GM19043 (cell line): ENCODE data around the gene IPCEF1.
"Not testable (repeated sequence)": the region's sequence is repeated elsewhere in the genome, so short reads cannot be mapped to it uniquely, and the experiment has no call there.

Experiments
- ATAC-seq: cut with Tn5 transposase; IDR thresholded peaks from one replicate; pipeline ENCODE4 v1.9.1; 2021; ENCODE audit warnings: low read depth; ENCODE audit not compliant: unreplicated experiment

Gene IPCEF1

DNA sequence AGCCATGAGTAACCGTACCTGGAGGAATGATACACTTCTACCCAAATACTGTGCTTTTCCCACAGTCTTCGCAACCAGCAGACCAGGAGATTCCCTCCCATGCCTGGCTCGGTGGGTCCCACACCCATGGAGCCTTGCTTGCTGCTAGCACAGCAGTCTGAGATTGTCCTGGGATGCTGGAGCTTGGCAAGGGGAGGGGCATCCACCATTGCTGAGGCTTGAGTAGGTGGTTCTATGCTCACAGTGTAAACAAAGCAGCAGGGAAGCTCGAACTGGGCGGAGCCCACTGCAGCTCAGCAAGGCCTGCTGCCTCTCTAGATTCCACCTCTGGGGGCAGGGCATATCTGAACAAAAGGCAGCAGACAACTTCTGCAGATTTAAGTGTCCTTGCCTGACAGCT lies 184.2 kb downstream of the IPCEF1 start:
- ATAC-seq, result not testable (repeated sequence)

DNA sequence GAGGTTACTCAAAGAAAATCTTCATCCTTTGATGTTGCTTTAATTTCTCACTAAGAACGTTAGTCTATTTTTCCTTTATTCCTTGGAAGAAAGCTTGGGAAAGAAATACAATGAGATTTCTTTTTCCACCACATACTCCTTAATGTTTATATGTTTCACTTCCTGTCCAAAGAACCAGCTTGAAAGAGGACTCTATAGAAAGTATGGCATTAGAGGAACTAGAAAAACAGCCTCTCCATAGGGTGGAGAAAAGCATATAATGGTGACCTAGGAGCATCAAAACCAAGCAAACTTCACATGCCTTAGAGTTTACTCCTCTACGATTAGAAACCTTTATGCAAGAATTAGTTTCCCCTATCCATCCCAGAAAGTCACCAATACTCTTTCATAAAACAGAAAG lies 186.5 kb downstream of the IPCEF1 start:
- ATAC-seq, result no peak

DNA sequence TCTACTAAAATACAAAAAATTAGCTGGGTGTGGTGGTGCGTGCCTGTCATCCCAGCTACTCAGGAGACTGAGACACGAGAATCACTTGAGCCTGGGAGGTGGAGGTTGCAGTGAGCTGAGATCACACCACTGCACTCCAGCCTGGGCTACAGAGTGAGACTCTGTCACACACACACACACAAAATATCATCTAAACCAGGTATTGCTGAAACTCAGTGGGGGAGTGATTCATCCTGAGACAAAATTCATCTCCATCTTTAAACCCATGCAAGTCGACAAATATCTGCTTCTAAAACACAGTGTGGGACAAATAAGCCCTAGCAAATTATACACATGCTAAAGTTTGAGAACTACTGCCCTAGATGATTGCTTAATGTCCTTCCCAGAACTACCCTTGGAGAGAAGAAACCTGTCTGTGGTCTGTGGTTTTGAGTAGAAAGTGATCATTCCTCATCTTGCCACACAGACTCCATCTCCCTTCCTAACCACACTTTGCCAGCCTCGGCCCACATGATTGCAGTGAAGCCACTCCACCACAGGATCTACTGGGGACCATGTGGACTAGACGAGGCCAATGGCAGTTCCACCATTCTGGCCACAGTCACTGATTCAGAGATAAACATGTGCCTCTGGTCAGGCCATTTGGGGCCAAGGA lies 187.3 kb downstream of the IPCEF1 start:
- ATAC-seq, result no peak

DNA sequence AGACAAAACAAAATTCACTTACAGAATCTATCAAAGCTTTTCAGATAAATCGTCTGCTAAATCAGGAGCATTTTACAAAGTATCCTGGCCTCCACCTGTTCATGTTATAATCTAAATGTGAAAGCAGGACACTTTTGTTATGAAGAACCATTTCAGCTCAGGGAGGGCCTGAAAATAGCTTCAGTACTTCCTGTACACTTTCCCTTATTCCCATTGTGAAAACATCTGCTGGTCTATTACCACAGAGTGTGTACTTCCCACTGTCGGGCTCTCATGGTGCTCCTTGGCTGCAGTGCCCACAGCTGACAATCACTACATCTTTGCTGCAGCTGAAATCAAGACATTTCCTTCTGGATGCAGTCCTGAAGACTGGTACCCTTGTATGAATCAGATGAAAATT lies 189.5 kb downstream of the IPCEF1 start:
- no peak for ATAC-seq

DNA sequence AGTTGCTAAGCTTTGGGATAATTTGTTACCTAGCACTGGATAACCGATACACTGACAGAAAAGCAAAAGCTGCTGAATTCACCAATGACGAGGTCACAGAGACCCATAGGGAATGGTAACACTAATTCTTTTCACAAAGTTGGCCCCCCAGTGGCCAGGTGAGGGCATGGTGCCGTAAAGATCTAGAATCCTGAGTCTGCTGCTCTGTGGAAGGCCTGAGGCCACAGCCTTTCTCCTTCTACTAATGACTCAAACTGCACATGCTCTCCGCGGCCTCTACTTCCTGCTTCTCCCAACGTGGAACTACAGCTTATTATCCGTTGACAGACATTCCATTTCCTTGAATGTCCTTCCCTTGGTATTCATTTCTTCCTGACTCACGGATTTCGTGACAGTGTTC lies 190.5 kb downstream of the IPCEF1 start:
- no peak for ATAC-seq

DNA sequence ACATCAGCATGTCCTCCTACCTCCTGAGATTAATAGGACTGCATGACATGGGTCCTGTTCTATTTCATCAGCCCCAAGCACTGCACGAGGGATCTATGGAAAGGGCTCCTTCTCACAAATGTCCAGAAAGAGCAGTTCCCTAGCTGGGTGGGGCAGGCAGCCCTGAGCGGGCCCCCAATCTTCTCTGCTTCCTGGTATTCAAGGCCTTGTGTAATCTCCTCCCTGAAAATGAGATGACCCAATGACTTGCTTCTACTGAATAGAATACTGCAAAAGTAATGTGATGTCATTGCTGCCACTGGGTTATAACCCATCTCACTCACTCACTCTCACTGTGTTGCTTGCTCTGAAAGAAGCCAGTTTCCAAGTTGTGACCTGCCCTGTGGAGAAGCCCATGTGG lies 191.1 kb downstream of the IPCEF1 start:
- no peak for ATAC-seq

DNA sequence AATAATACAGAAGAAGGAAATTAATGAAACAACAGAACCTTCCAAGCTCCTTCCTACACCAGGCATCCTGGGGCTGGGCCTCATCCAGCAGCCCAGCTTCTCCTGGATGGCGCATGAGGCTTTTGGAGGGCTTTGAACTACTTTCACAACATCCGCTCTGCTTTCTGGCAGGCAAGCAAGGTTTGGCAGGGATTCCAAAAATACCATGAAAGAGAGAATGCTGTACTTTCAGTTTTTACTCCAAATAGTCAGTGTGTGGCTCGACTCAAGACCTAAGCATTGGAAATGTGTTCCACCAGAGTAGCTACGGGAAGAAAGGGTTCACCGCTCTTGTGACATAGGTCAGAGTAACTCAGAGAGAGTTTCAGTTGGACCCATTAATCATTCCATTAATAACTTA lies 192.2 kb downstream of the IPCEF1 start:
- no peak for ATAC-seq

DNA sequence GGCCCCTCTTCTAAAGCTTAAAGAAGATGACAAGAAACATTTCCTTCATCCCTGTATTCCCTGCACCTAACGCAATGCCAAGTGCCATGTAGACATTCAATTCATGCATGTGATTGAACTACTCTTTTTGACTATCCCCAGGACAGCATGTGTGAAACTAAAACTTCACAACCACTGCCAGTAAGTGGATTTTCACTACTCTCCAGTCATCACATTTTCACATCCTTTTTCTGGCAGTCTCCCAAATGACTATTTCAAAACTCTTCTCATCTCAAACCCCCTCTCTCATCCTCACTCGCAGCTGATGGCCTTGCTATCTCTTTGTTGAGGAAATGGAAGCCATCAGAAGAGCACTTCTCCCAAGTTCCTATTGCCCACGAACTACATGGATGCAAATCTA lies 194.9 kb downstream of the IPCEF1 start:
- ATAC-seq, result peak; percentile 62

DNA sequence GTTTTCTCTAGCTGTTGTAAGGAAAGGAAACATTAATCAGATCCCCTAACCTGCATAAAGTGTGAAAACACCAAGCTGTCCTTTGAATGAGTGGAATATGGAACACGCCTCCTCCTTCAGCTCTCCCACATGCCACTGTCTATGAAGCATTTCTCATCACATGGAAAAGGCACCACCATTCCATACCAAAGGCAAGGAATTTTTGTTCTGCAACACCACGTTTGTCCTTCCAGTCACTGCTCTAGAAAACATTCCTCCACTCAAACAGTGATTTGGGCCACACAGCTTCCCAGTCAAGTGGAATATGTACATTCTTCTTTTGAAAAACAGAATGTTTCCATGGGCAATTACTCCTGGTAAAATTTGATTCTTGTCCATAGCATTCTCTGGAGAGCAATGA lies 197.5 kb downstream of the IPCEF1 start:
- ATAC-seq, result no peak

DNA sequence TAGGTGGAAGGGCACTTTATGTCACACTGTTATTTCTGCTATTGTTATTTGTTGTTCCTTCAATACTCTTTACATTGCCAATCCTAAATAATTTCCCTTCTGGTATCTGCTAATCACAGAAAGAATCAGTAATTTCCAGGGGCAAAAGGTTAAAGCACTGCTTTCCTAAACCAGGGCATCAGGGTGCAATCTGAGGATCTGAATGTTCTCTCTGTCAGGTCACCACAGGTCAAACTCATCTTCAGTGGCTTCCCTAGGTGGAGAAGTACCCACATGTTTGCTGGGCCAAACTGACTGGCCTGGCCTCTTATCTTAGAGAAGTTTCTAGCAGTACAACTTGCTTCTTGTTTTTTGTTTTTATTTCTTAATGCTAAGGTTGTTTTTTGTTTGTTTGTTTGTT lies 198.9 kb downstream of the IPCEF1 start:
- no peak for ATAC-seq

DNA sequence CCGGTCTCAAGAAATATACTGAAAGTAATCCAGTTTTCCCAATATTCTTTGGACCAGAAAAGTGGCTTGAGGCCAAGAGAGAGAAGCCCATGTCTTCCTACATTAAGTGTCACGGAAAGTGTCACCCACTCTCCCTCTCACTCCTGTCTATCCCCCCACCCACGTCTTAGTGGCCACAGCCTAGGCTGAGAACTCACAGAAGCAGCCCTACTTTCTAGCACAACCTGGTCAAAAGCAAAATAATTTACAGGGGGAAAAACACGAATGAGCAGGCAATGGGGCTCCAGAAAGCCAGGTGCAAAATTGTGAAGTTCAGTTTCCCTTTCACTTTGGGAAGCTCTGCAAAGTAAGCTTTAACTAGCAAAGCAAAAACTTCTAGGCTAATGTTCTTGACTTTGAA lies 199.5 kb downstream of the IPCEF1 start:
- peak; percentile 48 for ATAC-seq

DNA sequence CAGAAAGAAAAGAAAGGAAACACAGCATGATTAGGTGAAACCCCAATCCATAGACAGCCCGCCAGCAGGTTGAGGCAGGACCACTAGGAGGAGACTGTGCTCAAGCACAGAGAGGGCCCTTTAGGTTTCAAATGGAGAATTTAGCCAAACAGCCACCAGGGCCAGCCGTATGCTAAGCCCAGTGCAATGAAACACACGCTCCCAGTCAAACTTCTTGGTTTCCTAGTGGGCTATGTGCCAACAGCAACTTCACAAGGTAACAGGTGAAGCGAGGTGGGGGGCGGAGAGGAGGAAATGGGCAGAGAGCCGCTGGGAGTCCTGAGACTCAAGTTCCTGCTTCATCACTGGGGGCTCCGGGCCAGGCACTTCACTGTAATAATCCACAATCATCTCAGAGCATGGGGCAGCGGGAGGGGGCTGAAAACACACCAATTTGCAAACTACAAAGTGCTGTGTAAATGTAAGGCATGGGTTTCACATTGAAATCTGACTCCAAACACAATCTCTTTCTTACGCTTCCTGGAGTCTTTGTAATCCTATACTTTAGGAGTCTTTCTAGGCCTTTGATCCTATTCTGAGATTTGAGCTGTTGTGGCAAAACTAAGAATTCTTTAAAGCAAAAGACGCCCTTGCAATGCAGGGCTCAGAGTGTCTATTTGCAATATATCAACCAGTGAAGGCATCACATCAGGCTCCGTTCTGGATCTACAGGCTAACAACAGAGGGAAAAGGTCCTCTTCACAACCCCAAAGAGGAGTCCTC lies 200.3 kb downstream of the IPCEF1 start:
- peak; percentile 62 for ATAC-seq

DNA sequence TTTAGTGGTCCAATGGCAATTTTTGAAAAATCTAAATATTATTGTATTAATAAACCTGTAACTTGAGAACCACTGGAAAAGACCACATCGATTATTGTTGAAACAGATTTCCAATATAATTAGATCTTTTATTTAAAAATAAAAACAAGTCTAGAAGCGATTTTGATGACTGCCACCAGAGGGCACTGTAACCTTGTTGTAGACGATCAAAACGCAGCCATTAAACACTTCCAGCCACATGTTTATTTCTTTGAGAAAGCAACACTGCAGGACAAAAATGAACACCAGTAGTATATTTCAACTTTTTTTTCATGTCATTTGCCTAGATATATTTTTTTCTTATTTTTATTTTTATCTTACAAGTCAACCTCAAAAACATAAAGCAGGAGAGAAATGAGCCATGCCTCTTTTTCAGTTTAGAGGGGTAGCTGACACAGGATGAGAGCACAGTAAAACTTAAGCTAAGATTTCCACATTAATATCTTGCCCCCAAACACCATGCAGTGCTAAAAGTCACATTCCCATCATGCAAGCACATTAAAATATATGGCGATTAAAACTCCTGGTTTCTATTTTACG lies 202.1 kb downstream of the IPCEF1 start:
- no peak for ATAC-seq

DNA sequence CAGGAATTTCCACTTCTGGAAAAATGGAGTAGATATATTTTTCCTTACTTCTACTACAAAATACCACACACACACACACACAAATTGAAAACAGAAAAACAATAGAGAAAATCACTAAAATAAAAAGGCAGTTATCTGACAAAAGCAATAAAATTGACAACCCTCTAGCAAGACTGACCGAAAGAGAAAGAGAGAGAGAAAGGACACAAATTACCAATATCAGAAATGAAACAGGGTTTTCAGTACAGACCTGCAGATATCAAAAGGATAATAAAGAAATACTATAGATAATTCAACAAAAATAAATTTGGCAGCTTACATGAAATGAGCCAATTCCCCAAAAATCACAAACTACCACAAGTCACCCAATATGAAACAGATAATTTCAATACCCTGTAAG lies 212.8 kb downstream of the IPCEF1 start:
- no peak for ATAC-seq

DNA sequence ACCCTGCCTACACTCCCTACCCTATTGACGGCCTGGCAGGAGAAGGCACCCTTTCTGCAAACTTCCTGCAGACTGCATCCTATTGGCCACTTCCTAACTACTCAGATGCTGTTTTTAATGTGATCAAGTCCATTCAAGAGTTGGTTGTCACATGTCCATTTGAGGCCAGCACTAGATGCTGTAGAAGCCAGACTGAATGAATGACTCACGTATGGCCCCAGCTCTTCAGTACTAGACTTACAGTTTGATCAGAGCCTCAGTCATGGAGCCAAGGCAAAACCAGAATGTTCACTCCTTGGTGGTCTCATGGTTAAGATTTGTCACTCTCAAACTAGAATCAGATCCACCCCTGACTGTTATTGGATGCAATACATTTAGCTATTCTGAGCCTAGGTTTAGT lies 215.9 kb downstream of the IPCEF1 start:
- ATAC-seq, result no peak

DNA sequence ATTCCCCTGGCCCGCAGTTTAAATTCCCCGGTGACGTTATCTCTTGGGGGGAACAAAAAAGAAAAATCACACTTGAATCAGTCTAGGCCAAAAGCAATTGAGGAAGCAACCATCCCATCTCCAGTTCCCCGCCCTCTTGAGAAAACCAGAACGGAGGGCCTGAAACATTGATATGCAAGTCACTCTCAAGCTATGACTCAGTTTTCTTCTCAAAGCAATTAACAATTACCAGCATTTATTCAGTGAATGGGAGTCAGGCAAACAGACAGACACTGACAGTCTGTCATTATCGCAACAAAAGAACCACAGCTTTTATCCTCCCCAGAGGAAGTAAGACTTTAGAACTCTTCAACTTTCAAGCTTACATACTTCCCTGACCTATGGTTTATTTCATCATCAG lies 216.7 kb downstream of the IPCEF1 start:
- ATAC-seq, result no peak

DNA sequence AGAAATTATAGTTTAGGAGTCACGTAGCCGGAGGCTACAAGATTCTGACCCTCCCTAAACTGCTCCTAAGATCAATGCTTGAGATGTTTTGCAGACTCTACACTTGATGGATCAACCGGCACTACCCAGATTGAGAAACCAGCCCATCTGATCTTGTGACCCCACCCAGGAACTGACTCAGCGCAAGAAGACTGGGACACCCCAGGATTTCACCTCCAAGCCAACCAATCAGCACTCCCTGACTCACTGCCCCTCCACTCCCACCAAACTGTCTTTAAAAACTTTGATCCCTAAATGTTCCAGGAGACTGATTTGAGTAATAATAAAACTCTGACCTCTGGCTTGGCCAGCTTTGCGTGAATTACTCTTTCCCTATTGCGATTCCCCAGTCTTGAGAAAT lies 217.8 kb downstream of the IPCEF1 start:
- no peak for ATAC-seq

DNA sequence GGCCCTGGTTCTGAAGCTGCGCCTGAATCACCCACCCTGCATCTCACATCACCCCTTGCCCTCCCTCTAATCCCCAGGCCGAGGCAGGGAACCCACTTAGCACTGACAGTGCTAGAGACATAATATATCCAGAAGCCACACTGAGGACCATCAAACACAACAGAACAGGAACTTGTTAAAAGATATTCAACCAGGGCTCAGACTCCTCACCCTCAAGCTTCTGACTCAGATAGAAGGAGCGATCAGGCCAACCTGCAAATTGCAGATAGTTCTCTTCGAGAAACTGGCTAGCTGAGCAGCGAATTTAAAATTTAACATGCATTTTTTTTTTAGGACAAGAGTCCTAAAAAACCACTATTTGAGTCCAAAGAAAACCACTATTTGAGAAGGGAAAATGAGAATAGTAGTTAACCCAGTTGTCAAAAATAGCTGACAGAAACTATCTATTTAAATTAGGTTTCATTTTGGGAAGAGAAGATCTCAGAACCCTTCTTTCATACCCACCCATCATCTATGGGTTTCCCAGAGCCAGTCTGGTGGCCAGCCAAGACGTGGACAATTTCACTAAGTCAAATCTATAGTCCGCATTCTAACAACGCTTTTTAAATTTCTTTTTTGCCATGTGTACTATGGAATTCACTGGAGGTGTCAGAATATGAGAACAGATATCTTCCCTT lies 222.0 kb downstream of the IPCEF1 start:
- ATAC-seq, result no peak

DNA sequence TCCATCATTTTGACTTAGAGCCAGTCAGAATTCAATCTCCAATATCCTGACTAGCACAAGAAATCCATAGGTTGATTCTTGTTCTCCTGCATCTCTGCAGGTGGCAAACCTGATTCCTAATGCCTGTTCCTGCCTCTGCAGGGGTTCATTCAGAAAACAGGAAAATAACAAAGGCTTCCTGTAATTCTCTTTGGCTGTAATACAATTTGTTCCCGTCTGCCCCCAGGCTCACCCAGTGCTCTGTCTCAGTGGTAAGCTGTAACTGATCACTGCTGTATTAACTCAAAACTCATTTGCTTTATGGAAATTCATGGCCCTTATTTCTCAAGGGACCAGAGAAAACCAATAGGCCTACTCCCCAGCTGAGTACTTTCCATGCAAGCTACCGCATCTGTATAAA lies 228.9 kb downstream of the IPCEF1 start:
- no peak for ATAC-seq

DNA sequence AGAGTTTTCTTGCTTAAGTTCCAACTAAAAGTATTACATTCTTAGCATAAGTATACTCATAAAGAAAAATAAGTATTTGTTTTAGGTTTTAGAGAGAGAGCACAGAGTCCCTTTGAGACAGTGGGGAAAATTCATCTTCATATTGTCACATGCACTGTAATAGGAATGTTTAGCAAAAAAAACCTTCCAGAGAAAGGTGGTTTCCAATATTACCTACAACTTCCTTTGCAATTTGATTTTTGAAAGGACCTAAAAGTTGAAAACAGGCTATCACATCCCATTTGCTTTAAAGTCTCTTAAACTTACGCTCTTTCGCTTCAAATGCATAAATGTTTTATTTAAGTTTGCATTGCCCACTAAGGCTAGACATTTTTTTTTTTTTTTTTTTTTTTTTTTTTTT lies 231.2 kb downstream of the IPCEF1 start:
- no peak for ATAC-seq

DNA sequence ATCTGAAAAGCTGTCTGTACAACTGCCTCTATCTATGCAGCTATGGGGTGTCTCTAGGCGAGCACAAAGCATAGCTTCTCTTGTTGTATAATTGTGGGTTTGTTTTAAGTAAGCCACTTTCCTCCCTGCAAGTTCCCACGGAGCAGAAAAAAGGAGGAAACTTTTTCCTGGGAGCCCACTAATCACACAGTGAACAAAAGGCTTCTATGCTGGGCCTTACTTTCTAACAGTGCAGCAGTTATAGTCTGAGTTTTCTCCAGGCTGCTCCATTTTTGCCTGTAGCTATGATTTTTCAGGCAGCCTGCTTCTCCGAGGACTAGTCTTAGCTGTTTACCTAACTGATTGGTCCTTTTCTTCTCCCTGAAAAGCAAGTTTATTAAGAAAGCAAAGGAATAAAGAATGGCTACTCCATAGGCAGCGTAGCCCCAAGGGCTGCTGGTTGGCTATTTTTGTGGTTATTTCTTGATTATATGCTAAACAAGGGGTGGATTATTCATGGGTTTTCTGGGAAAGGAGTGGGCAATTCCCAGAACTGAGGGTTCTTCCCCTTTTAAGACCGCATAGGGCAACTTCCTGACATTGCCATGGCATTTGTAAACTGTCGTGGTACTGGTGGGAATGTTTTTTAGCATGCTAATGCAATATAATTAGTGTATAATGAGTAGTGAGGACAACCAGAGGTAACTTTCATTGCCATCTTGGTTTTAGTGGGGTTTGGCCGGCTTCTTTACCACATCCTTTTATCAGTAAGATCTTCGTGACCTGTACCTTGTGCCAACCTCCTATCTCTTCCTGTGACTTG lies 233.2 kb downstream of the IPCEF1 start:
- ATAC-seq, result no peak
